Loucy (cell line): Measurements from ENCODE around the gene TRIM60.

Experiments
- EZH2phosphoT487 ChIP-seq: fragments of 200-600 bp; IDR thresholded peaks from 2 replicates; pipeline ENCODE4 v1.6.1; 2018; ENCODE audit warnings: antibody characterized with exemption, mild to moderate bottlenecking, moderate library complexity, borderline replicate concordance
- TF ChIP-seq, protein P1 (sequence below): fragments of 200-600 bp; sonication (generic); conservative IDR thresholded peaks from 2 replicates; pipeline ENCODE4 v1.5.1; 2014; ENCODE audit warnings: mild to moderate bottlenecking, antibody characterized with exemption, low read length

DNA sequence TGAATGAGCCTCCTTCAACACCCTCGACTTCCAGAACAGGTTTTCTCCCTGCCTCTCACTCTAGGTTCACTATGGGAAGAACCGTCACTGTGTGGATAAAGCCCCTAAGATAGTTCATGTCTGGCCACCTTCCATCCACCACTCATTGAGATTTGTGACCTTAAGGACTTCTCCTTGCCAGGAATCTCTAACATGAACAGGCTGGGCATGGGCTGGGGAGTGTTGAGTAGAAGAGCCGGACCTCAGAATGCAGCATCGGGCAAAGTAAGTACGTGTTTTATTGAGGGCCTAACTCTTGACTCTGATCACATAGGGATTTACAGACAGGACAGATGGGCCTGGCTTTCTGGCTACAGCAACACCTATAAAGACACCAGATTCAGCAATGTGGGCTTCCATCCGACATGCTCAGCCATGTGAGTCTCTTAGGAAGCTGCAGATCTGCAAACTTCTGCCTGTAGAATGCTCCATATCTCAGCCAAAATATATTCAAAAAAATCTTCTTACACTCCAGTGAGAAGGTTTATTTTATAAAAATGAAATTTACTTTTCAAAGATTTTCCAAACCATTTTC lies 26.4 kb upstream of the TRIM60 start:
- TF ChIP-seq, protein P1, sequence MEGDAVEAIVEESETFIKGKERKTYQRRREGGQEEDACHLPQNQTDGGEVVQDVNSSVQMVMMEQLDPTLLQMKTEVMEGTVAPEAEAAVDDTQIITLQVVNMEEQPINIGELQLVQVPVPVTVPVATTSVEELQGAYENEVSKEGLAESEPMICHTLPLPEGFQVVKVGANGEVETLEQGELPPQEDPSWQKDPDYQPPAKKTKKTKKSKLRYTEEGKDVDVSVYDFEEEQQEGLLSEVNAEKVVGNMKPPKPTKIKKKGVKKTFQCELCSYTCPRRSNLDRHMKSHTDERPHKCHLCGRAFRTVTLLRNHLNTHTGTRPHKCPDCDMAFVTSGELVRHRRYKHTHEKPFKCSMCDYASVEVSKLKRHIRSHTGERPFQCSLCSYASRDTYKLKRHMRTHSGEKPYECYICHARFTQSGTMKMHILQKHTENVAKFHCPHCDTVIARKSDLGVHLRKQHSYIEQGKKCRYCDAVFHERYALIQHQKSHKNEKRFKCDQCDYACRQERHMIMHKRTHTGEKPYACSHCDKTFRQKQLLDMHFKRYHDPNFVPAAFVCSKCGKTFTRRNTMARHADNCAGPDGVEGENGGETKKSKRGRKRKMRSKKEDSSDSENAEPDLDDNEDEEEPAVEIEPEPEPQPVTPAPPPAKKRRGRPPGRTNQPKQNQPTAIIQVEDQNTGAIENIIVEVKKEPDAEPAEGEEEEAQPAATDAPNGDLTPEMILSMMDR = no peak
- no peak for TF ChIP-seq EZH2phosphoT487
